PC-9 (cell line): ENCODE measurements around the gene CYB5B.

Experiments used
- EZH2 ChIP-seq: fragments of 200-600 bp; sonication (generic); IDR thresholded peaks from 2 replicates; pipeline ENCODE4 v1.8.0; 2017; ENCODE audit warnings: antibody characterized with exemption, low read depth
- TF ChIP-seq, protein P1 (sequence below): fragments of 200-600 bp; sonication (generic); conservative IDR thresholded peaks from 2 replicates; pipeline ENCODE4 v1.6.1; 2017; ENCODE audit warnings: mixed run types, antibody characterized with exemption, mild to moderate bottlenecking, moderate library complexity

DNA sequence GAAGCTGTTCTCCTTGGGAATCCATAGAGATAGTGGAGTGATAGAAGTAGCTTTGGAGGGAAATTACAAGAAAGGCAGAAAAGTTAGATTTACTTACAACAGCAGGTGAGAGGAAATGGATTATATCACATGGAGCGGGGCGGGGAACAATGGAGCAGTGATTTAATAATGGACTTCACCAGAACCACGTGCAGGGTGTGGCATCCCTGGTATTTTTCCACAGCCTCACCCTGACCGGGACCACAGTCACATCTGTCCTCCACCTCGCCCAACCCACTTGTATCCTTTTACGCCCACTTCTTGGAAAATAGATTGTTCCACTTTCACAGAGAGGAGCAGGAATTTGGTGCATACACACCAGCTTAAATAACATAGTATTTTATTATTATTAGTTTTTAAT, 15.9 kb upstream of the CYB5B start:
- TF ChIP-seq EZH2: no peak
- TF ChIP-seq, protein P1, sequence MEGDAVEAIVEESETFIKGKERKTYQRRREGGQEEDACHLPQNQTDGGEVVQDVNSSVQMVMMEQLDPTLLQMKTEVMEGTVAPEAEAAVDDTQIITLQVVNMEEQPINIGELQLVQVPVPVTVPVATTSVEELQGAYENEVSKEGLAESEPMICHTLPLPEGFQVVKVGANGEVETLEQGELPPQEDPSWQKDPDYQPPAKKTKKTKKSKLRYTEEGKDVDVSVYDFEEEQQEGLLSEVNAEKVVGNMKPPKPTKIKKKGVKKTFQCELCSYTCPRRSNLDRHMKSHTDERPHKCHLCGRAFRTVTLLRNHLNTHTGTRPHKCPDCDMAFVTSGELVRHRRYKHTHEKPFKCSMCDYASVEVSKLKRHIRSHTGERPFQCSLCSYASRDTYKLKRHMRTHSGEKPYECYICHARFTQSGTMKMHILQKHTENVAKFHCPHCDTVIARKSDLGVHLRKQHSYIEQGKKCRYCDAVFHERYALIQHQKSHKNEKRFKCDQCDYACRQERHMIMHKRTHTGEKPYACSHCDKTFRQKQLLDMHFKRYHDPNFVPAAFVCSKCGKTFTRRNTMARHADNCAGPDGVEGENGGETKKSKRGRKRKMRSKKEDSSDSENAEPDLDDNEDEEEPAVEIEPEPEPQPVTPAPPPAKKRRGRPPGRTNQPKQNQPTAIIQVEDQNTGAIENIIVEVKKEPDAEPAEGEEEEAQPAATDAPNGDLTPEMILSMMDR: no peak
